ENCODE data around the gene IL7R.

- TF ChIP-seq CTCF (IDR thresholded peaks at IDR 0.05) (no peak), POLR2A (IDR thresholded peaks at IDR 0.05) (no peak)
Observed at GRCh38 chr5:35869685-35870277, 13.1 kb downstream of the IL7R start.
